Measurements from ENCODE around the gene AHRR. TPM values are rescaled to one million over a fixed set of nuclear protein-coding genes. Genes with fewer than 3 reads are reported as not detected.

AHRR gene
- polyA plus RNA-seq, 1 donor, result 3.9 TPM

- no CpG with 5 or more reads among the region's 52 CpGs for WGBS (ENCODE audit: insufficient coverage, low lambda C conversion rate)
- no peak for DNase-seq
Measured at GRCh38 chr5:420632-421286, 99.2 kb downstream of the AHRR start.

DNA sequence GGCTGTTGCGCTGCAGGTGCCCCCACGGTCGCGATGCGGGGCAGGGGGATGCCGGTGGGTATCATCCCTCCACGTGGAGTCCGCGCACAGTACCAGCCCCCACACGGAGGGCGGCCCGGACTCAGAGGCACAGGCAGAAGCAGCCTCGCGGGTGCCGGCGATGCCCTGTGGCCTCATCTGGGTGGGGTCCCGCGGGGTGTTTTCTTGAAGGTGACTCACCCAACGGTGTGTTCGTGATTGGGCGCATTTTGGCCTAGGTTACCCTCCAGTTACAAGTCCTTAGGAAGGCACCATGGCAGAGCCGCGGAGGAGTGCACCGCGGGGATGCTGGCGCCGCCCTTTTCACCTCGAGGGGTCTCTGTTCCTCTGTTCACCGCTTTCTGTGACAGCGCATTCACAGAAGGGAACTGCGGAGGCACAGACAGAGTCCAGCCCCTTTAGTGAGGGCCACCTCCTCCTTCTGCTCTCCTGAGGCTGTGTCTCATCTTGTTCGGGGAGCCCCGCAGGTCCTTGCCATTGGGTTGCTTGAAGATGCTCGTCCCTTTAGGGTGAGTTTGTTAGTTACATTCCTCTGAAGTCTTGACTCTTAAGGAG, 99.9 kb downstream of the AHRR start:
- Histone ChIP-seq H3K4me1 (ENCODE audit: control insufficient read depth, insufficient read depth, low read length) (peaks cover 1% of the 10 kb centered on the region), H3K36me3 (ENCODE audit: control insufficient read depth, insufficient read depth, low read length) (no peaks in the 10 kb centered on the region), H3K9me3 (ENCODE audit: control insufficient read depth, low read depth, low read length) (peaks cover 5% of the 10 kb centered on the region), H3K4me3 (ENCODE audit: low read length) (no peak overlapping the region), H3K27me3 (ENCODE audit: control insufficient read depth, insufficient read depth, low read length) (no peaks in the 10 kb centered on the region), H3K27ac (ENCODE audit: low read length) (no peak overlapping the region)
- no CpG with 5 or more reads among the region's 34 CpGs for WGBS (ENCODE audit: insufficient coverage, low lambda C conversion rate)
- no peak for DNase-seq

More at GRCh38 chr5:420632-421286, 99.2 kb downstream of the AHRR start:
- peaks cover 8% of the 10 kb centered on the region for H3K4me1 ChIP-seq (ENCODE audit: control insufficient read depth, insufficient read depth, low read length)
- H3K9me3 ChIP-seq (ENCODE audit: control insufficient read depth, low read depth, low read length), result peaks cover 10% of the 10 kb centered on the region
- no peak overlapping the region for H3K4me3 ChIP-seq (ENCODE audit: low read length)
- no peaks in the 10 kb centered on the region for H3K36me3 ChIP-seq (ENCODE audit: control insufficient read depth, insufficient read depth, low read length)
- no peaks in the 10 kb centered on the region for H3K27me3 ChIP-seq (ENCODE audit: control insufficient read depth, insufficient read depth, low read length)
- no peak overlapping the region for H3K27ac ChIP-seq (ENCODE audit: low read length)

- Histone ChIP-seq H3K4me3 (ENCODE audit: low read length) (no peak overlapping the region), H3K9me3 (ENCODE audit: control insufficient read depth, low read depth, low read length) (peaks cover 5% of the 10 kb centered on the region), H3K27me3 (ENCODE audit: control insufficient read depth, insufficient read depth, low read length) (no peaks in the 10 kb centered on the region), H3K4me1 (ENCODE audit: control insufficient read depth, insufficient read depth, low read length) (no peaks in the 10 kb centered on the region), H3K36me3 (ENCODE audit: control insufficient read depth, insufficient read depth, low read length) (no peaks in the 10 kb centered on the region), H3K27ac (ENCODE audit: low read length) (no peak overlapping the region)
- WGBS (ENCODE audit: insufficient coverage, low lambda C conversion rate), result no CpG with 5 or more reads among the region's 13 CpGs
- DNase-seq, result no peak
Measured at GRCh38 chr5:421901-422300, 100.4 kb downstream of the AHRR start.

DNA sequence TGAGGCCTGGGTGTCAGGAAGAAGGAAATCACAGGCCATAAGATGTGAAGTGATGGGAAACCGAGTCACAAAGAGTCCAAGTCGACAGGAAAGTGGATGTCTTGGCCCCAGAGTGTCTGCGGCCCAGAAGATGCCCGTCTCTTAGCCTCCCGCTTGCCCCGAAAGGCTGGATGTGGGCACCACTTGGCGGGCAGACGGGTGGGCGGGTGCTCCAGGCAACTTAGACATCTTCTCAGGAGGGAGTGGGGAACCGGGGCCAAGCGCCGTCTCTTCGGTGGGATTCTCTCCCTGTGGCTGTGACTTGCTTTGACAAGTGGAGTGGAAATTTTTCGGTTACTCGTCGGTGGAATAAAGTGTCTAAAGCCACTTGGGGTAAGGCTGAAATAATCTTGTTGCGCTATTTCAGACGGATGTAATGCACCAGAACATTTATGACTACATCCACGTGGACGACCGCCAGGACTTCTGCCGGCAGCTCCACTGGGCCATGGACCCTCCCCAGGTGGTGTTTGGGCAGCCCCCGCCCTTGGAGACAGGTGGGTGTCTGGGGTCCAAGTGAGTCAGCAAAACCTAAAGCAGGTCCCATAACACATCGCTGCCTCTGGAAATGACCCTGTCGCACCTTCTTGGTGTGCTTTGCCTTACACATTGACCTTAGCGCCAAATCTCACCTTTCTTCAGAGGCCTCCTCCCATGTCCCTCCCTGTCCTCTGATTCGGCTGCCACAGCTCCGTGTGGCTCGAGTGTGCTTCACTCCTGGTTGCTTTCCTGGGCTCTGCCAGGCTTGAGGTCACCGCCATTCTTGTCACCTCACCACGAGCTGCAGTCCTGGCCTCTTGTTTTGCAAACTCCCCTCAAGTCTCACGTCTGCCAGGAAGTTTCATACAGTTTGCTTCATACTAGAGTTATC, 101.1 kb downstream of the AHRR start:
- Histone ChIP-seq H3K9me3 (ENCODE audit: control insufficient read depth, low read depth, low read length) (peaks cover 5% of the 10 kb centered on the region), H3K36me3 (ENCODE audit: control insufficient read depth, insufficient read depth, low read length) (no peaks in the 10 kb centered on the region), H3K27ac (ENCODE audit: low read length) (no peak overlapping the region), H3K4me3 (ENCODE audit: low read length) (no peak overlapping the region), H3K4me1 (ENCODE audit: control insufficient read depth, insufficient read depth, low read length) (no peaks in the 10 kb centered on the region), H3K27me3 (ENCODE audit: control insufficient read depth, insufficient read depth, low read length) (no peaks in the 10 kb centered on the region)
- no CpG with 5 or more reads among the region's 32 CpGs for WGBS (ENCODE audit: insufficient coverage, low lambda C conversion rate)
- no peak for DNase-seq

- WGBS (ENCODE audit: insufficient coverage, low lambda C conversion rate), result no CpG with 5 or more reads among the region's 9 CpGs
- no peak overlapping the region for H3K27ac ChIP-seq (ENCODE audit: low read length)
- DNase-seq, result no peak
- H3K4me1 ChIP-seq (ENCODE audit: control insufficient read depth, insufficient read depth, low read length), result no peaks in the 10 kb centered on the region
- no peak overlapping the region for H3K4me3 ChIP-seq (ENCODE audit: low read length)
- no peaks in the 10 kb centered on the region for H3K36me3 ChIP-seq (ENCODE audit: control insufficient read depth, insufficient read depth, low read length)
- no peaks in the 10 kb centered on the region for H3K27me3 ChIP-seq (ENCODE audit: control insufficient read depth, insufficient read depth, low read length)
- peaks cover 5% of the 10 kb centered on the region for H3K9me3 ChIP-seq (ENCODE audit: control insufficient read depth, low read depth, low read length)
Measured at GRCh38 chr5:423233-423565, 101.7 kb downstream of the AHRR start.

DNA sequence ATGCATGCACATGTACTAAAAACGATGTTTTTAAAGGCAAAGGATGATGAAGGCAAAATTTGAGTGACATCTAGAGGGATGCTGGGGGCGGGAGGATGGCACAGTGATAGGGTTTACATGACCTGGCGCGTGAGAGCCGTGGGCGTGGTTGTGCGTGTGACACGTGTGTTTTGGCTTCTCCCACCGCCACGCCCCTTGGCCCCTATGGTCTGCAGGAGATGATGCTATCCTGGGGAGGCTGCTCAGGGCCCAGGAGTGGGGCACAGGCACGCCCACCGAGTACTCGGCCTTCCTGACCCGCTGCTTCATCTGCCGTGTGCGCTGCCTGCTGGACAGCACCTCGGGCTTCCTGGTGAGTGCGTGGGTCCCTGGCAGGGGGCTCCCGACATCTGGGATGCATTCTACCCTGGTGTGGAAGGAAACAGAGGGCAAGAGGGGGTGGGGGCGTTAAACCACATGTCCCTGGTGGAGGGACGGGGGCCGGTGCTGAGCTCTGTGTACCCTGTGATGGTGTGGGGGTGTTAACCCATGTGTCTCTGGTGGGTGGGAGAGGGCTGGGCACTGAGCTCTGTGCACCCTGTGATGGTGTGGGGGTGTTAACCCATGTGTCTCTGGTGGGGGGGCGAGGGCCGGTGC, 102.2 kb downstream of the AHRR start:
- WGBS (ENCODE audit: insufficient coverage, low lambda C conversion rate), result 57% methylated on average over 1 of the region's 24 CpGs
- no peaks in the 10 kb centered on the region for H3K36me3 ChIP-seq (ENCODE audit: control insufficient read depth, insufficient read depth, low read length)
- H3K27ac ChIP-seq (ENCODE audit: low read length), result no peak overlapping the region
- H3K9me3 ChIP-seq (ENCODE audit: control insufficient read depth, low read depth, low read length), result peaks cover 5% of the 10 kb centered on the region
- H3K27me3 ChIP-seq (ENCODE audit: control insufficient read depth, insufficient read depth, low read length), result no peaks in the 10 kb centered on the region
- DNase-seq, result no peak
- H3K4me3 ChIP-seq (ENCODE audit: low read length), result no peak overlapping the region
- no peaks in the 10 kb centered on the region for H3K4me1 ChIP-seq (ENCODE audit: control insufficient read depth, insufficient read depth, low read length)

DNA sequence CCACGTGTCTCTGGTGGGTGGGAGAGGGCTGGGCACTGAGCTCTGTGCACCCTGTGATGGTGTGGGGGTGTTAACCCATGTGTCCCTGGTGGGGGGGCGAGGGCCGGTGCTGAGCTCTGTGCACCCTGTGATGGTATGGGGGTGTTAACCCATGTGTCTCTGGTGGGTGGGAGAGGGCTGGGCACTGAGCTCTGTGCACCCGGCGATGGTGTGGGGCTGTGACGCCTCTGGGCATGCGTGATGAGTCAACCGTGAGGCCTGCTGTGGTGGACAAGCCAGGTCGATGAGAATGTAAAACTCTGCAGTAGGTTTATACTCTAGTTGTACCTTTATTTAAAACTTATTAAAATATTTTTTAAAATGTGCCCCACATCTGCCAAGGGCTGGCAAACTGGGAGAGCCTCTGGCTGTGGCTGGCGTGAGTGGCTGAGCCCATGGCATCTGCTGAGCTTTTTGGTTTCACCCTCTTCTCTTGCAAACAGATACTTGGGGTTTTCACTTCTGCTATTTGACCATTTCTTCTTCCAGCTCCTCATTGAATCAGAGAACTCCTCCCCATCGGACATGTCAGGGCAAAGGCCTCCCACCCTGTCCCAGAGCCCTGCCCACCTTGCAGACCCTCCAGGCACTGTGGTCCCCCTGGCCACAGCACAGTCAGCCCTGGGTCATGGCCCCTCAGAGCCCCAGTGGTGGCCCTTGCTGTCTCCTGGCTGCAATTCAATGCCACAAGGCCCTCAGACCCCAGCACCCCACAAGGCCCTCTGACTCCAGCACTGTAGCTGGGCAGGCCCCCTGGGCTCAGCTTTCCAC, 103.0 kb downstream of the AHRR start:
- DNase-seq, result no peak
- Histone ChIP-seq H3K9me3 (ENCODE audit: control insufficient read depth, low read depth, low read length) (peaks cover 8% of the 10 kb centered on the region), H3K27ac (ENCODE audit: low read length) (no peak overlapping the region), H3K27me3 (ENCODE audit: control insufficient read depth, insufficient read depth, low read length) (no peaks in the 10 kb centered on the region), H3K4me3 (ENCODE audit: low read length) (no peak overlapping the region), H3K4me1 (ENCODE audit: control insufficient read depth, insufficient read depth, low read length) (no peaks in the 10 kb centered on the region), H3K36me3 (ENCODE audit: control insufficient read depth, insufficient read depth, low read length) (no peaks in the 10 kb centered on the region)
- WGBS (ENCODE audit: insufficient coverage, low lambda C conversion rate), result no CpG with 5 or more reads among the region's 11 CpGs

GRCh38 chr5:425714-426113, 104.2 kb downstream of the AHRR start:
- Histone ChIP-seq H3K4me3 (ENCODE audit: low read length) (no peak overlapping the region), H3K27ac (ENCODE audit: low read length) (no peak overlapping the region), H3K4me1 (ENCODE audit: control insufficient read depth, insufficient read depth, low read length) (peaks cover 6% of the 10 kb centered on the region), H3K36me3 (ENCODE audit: control insufficient read depth, insufficient read depth, low read length) (no peaks in the 10 kb centered on the region), H3K27me3 (ENCODE audit: control insufficient read depth, insufficient read depth, low read length) (no peaks in the 10 kb centered on the region), H3K9me3 (ENCODE audit: control insufficient read depth, low read depth, low read length) (peaks cover 12% of the 10 kb centered on the region)
- no CpG with 5 or more reads among the region's 5 CpGs for WGBS (ENCODE audit: insufficient coverage, low lambda C conversion rate)
- no peak for DNase-seq

GRCh38 chr5:426392-426976, 105.0 kb downstream of the AHRR start:
- Histone ChIP-seq H3K9me3 (ENCODE audit: control insufficient read depth, low read depth, low read length) (peaks cover 9% of the 10 kb centered on the region), H3K27ac (ENCODE audit: low read length) (no peak overlapping the region), H3K36me3 (ENCODE audit: control insufficient read depth, insufficient read depth, low read length) (no peaks in the 10 kb centered on the region), H3K4me3 (ENCODE audit: low read length) (no peak overlapping the region), H3K27me3 (ENCODE audit: control insufficient read depth, insufficient read depth, low read length) (no peaks in the 10 kb centered on the region), H3K4me1 (ENCODE audit: control insufficient read depth, insufficient read depth, low read length) (peaks cover 14% of the 10 kb centered on the region)
- DNase-seq, result no peak
- 79% methylated on average over 3 of the region's 3 CpGs for WGBS (ENCODE audit: insufficient coverage, low lambda C conversion rate)
